ENCODE data around the gene PLN. TPM values are rescaled to one million over a fixed set of nuclear protein-coding genes. Genes with fewer than 3 reads are reported as not detected.

The PLN gene
- 2,753 TPM for total RNA-seq
- long read RNA-seq, transcript PLN-201 (2 exons, 2,001 nt) = major isoform, 3,307 of 3,518 reads
- long read RNA-seq, partial matches to known transcripts = 146 of 3,518 reads
- long read RNA-seq, other reads (novel, unspliced or antisense) = 65 of 3,518 reads

GRCh38 chr6:118548136-118548535, at the start of gene PLN:
PLN (plus strand) TSS chr6:118548296; CDS start chr6:118558922, 10,626 bp downstream.
- intact Hi-C loops (cut with micrococcal nuclease) = loop anchor here (5.0 kb wide), 1 partner anchor 261 kb away; no protein-coding TSS in a partner anchor
- ATAC-seq = peak; percentile 88
- DNase-seq = no peak

- ATAC-seq (no peak), DNase-seq (no peak)
- intact Hi-C loops (cut with micrococcal nuclease) = loop anchor here (10.0 kb wide), 1 partner anchor 126 kb away; no protein-coding TSS in a partner anchor
Measured at GRCh38 chr6:118500130-118501015, 47.7 kb upstream of the PLN start.

DNA sequence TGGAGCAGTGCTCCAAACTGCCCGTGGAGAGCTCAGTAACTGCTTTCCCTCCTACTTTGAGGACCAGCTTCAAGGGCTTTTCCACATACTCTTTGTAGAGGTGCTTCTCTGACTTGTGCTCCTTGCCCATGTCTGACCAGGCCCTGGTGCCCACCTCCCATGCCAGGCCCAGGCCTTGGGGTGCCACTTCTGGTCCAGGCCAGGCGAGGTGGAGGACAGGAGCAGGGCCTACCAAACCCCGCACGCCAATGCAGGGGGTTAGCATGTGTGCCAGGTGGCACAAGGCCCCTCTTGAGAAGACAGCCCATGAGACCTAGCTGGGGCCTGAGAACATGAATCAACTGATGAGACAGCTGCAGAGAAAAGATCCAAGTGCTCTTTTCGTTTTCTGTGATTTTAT, 47.0 kb upstream of the PLN start:
- ATAC-seq (no peak), DNase-seq (no peak)
- intact Hi-C loops (cut with micrococcal nuclease) = loop anchor here (10.0 kb wide), 1 partner anchor 126 kb away; no protein-coding TSS in a partner anchor

- DNase-seq = no peak
- intact Hi-C loops (cut with micrococcal nuclease) = loop anchor here (10.0 kb wide), 1 partner anchor 127 kb away; no protein-coding TSS in a partner anchor
- ATAC-seq = peak; percentile 36
Measured at GRCh38 chr6:118501765-118502164, 46.3 kb upstream of the PLN start.

DNA sequence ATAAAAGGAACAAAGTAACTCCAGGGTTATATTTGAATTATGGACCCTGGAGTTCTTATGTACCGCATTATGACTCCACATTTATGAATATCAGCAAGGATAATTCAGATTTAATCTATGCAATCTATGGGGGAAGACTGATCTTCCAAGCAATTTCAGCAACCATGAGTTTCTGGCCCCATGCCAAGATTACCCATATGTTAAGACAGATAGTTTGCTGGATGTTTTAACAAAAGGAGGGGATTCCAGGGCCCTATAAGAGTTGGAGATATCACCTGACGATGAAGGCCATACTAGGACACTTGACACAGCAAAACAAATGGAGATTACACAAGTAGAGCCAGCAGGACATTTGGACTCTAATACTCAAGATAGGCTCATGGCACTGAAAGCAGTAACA, 45.9 kb upstream of the PLN start:
- intact Hi-C loops (cut with micrococcal nuclease) = loop anchor here (10.0 kb wide), 1 partner anchor 127 kb away; no protein-coding TSS in a partner anchor
- no peak for DNase-seq

GRCh38 chr6:118504611-118505010, 43.5 kb upstream of the PLN start:
- ATAC-seq (peak; percentile 77), DNase-seq (no peak)
- intact Hi-C loops (cut with micrococcal nuclease) = loop anchor here (10.0 kb wide), 1 partner anchor 130 kb away; no protein-coding TSS in a partner anchor

More for the DNA sequence above, 45.9 kb upstream of the PLN start:
- no peak for ATAC-seq

DNA sequence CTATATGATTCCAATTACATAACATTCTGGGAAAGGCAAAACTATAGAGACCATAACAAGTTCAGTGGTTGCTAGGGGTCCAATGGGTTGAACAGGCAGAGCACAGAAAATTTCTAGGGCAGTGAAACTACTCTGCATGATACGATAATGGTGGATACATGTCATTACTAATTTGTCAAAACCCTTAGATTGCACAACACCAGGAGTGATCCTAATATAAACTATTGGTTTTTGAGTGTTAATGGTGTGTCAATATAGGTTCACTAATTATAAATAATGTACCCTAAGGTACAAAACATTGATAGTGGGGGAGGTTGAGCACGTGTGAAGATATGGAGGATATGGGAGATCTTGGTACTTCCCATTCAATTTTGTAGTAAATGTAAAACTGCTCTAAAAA, 42.4 kb upstream of the PLN start:
- DNase-seq (no peak), ATAC-seq (no peak)
- intact Hi-C loops (cut with micrococcal nuclease) = loop anchor here (10.0 kb wide), 1 partner anchor 131 kb away; no protein-coding TSS in a partner anchor

DNA sequence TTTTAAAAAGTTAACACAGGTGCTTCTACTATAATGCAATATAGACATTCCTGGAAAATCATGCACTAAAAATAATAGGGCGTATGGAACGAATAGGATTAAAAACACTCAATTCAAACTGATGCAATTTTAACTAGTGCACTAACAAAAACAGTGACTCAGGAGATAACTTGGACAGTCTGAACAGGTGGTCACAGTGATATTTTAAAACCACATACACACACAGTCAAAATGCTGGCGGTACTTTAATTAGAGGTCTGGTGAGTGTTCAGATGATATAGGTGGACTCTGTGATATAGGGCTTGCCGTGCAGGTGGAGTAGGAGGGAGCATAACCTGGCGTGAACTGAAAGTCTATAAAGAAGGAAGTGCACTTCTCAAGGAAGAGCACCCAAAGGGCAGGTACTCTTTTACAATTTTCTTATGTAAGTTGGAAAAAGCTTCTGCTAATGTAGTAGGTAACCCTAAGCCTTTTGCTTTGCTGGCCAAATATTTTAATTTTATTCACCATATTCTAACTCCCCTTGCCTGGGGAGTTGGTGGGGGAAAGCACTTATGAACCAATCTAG, 41.9 kb upstream of the PLN start:
- intact Hi-C loops (cut with micrococcal nuclease) = loop anchor here (10.0 kb wide), 1 partner anchor 131 kb away; no protein-coding TSS in a partner anchor

GRCh38 chr6:118507636-118508035, 40.5 kb upstream of the PLN start:
- DNase-seq (no peak), ATAC-seq (no peak)
- intact Hi-C loops (cut with micrococcal nuclease) = loop anchor here (10.0 kb wide), 1 partner anchor 133 kb away; no protein-coding TSS in a partner anchor

More for the DNA sequence above, 41.9 kb upstream of the PLN start:
- peak; percentile 19 for ATAC-seq
- DNase-seq = no peak

GRCh38 chr6:118509009-118509617, 39.0 kb upstream of the PLN start:
- peak; percentile 27 for ATAC-seq
- DNase-seq = peak; percentile 45
- intact Hi-C loops (cut with micrococcal nuclease) = loop anchor here (1.0 to 10.0 kb wide), 2 partner anchors 134 to 225 kb away; no protein-coding TSS in a partner anchor

DNA sequence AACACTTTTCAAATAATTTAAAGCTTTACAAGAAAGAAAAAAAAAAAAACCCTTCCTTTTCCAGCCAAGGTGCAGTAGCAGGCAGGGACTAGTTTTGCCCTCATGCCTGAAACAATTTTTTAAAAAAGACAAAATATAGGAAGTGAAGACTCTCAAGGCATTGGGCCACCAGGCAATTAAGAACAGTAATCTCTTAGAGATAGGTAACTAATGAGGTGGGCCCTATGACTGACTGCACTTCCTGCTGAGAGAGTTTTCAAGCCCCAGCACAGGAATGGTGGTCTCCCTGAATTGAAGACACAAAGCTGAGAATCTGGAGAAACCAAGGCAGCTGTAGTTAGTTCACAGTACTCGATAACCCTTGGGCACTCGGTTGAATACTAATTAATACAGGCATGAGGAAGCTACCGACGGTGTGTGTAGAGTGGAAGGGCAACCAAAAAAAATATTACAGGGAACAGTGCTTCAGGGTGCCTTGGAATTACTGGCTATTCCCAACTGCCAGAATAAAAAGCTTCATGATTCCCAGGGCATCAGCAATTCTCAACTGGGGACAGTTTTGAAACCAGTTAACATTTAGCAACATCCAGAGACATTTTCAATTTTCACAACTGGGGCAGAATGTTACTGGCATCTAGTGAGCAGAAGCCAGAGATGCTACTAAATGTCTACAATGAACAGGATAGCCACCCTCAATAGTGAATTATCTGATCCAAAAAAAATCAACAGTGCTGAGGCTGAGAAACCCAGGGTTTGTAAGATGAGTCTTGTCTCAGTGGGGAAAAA, 36.0 kb upstream of the PLN start:
- intact Hi-C loops (cut with micrococcal nuclease) = no loop called here
- ATAC-seq (peak; percentile 17), DNase-seq (no peak)

DNA sequence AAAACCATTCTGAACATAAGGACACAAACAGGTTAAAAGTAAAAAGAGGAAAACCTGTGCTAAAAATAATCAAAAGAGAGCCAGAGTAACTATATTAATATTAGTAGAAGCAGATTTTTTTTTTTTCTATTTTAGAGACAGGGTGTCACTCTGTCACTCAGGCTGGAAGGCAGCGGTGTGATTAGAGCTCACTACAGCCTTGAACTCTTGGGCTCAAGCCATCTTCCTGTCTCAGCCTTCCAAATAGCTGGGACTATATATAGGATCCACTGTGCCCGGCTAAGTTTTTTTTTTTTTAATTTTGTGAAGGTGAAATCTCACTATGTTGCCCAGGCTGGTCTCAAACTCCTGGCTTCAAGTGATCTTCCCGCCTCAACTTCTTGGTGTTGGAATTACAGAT, 33.4 kb upstream of the PLN start:
- DNase-seq = peak; percentile 61
- intact Hi-C loops (cut with micrococcal nuclease) = no loop called here
- peak; percentile 98 for ATAC-seq

GRCh38 chr6:118522422-118522821, 25.7 kb upstream of the PLN start:
- ATAC-seq (no peak), DNase-seq (no peak)
- intact Hi-C loops (cut with micrococcal nuclease) = no loop called here

- DNase-seq (no peak), ATAC-seq (no peak)
- intact Hi-C loops (cut with micrococcal nuclease) = no loop called here
Measured at GRCh38 chr6:118523216-118523615, 24.9 kb upstream of the PLN start.

- ATAC-seq (no peak), DNase-seq (no peak)
- intact Hi-C loops (cut with micrococcal nuclease) = no loop called here
Measured at GRCh38 chr6:118524686-118525085, 23.4 kb upstream of the PLN start.

DNA sequence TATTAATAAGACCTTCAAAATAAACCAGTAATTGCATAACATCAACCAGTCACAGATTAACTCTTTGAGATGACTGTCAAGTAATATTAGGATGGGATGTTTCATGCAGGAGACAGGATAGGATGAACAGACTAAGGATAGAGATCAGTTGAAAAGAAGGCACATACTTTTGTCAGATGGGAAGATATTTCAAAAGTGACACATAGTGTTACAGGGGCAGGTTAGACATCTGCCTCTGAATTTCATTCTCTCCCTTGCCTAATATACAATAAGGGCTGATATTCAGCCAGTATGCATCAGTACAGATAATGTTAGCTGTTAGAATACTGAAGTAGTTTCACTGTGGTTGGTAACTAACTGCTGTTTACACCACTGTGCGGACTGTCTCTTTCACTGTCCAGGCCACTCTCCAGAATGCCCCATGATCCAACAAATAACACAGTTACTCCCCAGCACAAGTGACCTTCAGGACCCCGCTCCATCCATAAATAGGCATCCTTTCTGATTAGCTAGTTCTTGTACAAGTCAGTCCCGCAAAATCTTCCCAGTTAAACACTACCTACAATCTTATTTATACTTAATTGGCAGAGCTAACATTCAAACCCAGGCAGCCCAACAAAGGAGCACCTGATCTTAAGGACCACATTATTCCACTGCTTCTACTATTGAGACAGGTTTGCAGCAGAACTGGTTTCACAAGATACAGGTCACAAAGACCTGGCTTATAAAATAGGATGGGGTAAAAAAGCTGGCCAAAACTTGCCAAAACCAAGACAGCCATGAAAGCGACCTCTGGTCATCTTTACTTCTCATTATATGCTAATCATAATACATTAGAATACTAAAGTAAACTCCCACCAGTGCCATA, 21.9 kb upstream of the PLN start:
- DNase-seq = no peak
- intact Hi-C loops (cut with micrococcal nuclease) = no loop called here
- ATAC-seq = peak; percentile 74

DNA sequence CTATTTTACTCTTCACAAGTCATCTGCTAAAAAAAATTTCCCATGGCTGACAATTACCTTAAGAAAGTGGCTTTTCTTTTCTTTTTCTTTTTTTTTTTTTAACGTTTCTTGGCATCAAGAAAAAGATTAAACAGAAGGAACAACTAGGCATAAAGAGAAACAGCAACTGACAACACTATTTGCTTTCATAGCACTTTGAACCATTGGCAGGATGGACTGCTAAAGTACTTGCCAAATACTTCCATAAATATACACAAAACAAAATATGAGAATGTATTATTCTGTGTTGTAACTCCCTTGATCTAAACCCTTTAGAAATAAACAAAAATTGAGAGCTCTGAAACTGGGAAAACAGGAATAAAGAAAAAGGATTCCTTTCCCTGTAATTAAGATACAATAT, 20.0 kb upstream of the PLN start:
- ATAC-seq (no peak), DNase-seq (no peak)
- intact Hi-C loops (cut with micrococcal nuclease) = no loop called here

DNA sequence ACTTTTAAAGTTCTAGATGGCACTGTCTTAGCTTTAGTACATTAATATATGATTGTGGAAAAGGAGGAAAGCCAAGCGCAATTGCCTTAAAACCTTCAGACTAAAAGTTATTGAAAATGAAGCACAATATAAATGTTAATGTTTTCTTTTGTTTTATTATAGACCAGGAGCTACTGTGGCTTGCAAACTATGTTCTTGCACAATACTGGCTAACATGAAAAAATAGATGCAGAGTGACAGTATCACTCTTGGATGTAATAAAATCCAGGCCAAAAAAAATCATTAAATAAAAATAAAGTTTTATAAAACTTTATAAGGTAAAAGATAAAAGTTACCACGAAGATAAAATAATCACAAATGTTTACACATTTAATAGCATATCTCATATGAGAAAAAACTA, 18.3 kb upstream of the PLN start:
- ATAC-seq = no peak
- intact Hi-C loops (cut with micrococcal nuclease) = no loop called here
- DNase-seq = no peak

Data from left ventricle myocardium superior (tissue), 1 donor.